Anterior cingulate cortex (tissue), 58 donors: ENCODE measurements around the gene PDGFD.
"Not testable (repeated sequence)": the region's sequence is repeated elsewhere in the genome, so short reads cannot be mapped to it uniquely, and the experiment has no call there.

Source experiments
- DNase-seq, 58 donors: peaks; one replicate each; lab custom pipeline; 2025; lab: John Stamatoyannopoulos, UW

The PDGFD gene

DNA sequence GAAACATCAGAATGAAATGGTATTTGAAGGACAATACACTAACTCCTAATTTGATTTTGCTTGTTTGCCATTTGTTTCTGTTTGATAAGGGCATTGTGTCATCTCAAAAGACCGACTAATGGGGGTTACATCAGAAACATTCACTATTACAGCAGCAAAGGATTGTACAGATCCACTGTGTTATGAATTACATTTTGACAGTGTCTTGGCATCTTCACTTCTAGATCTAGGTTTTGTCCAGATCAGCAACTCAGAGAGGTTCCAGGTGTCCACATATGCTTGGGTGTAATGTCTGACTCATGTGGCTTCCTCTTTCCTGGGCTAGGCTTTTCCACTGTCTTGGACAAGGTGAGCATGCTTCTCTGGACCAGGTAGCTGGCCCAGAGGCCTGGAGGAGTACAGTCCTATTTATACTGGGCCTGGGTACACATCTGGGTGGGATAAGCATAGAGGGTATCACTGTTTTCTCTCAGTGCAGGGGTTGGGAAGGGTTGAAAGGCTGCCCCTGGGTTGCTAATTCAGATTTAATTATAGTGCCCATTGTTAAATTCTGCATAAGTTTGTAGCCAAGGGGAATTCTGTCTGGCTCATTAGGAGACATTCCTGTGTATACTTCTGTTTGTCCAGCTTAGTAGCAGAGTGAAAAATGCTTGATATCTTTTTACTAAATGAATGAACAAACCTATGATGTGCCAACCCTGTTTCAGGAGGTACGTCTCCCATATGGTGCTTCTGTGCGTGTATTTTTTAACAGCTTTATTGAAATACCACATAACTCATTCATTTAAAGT, 103.7 kb downstream of the PDGFD start:
- no peak for DNase-seq

DNA sequence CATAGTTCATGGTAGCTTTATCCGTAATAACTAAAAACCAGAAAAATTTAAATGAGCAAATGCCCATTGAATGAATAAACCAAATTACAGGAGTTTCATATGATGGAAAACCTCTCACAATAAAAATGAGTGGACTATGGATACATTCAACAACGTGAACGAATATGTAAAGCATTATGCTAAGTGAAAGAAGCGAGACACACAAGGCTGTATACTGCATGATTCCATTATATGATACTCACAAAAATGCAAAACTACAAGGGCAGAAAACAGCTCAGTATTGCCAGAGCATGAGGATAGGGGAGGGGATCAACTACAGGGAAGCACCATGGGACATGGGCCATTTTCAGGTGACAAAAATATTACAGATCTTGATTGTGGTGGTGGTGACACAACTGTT, 105.3 kb downstream of the PDGFD start:
- no peak for DNase-seq

DNA sequence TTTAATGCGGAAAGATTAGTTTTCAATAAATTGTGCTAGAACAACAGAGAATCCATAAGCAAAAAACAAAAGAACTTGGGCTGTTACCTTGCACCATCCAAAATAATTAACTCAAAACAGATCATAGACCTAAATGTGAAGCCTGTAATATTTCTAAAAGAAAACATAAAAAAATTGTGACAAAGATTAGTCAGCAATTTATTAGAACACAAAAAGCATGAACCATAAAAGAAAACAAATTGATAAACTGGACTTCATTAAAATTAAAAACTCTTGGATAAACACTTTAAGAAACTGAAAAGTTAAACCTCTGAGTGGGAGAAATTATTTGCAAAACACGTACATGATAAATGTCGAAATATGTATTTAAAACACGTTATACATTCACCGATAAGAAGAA, 106.0 kb downstream of the PDGFD start:
- no peak for DNase-seq

DNA sequence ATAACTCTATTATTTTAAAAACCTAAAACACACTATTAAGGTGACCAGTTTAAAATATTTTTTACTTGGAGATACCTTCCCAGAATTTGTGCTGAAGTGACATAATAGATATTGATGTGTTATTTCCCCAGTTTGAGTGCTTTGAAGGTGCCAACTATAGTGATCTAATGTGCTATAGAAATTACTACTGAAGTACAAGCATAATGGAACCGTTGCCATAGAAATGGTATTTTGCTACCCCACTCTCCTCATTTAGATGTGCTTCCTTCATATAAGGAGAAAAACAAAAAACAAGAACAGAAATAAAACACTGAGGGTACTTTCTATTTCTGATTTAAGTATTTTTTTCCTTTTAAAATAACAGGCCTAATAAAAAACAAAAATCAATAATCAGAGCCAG, 108.4 kb downstream of the PDGFD start:
- no peak for DNase-seq

DNA sequence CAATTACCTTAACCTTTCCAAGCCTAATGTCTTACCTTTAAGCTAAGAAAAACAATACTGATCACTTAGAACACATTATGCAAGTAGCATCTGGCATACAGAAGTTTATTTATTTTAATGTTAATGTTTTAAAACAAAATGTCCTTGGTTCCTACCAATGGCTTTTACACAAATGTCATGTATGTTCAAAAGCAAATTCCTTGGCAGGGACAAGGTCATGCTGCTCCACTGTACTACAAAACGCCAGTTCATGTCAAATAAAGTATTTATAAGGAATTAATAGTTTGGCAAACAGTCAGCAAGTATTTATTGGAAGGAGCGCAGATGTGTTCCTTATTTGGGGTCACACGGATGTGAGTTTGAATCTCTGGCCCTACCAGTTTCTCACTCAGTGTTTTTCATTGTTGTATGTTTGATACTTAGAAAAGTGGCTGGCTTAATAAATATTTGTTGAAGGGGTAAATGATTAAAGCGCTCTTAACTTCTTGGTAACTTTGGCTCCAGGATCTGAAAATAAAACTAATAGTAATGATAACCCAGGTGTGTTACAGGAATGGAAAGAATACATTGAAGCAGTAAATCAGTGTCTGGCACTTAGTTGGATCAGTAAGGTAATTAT, 108.9 kb downstream of the PDGFD start:
- DNase-seq: no peak

DNA sequence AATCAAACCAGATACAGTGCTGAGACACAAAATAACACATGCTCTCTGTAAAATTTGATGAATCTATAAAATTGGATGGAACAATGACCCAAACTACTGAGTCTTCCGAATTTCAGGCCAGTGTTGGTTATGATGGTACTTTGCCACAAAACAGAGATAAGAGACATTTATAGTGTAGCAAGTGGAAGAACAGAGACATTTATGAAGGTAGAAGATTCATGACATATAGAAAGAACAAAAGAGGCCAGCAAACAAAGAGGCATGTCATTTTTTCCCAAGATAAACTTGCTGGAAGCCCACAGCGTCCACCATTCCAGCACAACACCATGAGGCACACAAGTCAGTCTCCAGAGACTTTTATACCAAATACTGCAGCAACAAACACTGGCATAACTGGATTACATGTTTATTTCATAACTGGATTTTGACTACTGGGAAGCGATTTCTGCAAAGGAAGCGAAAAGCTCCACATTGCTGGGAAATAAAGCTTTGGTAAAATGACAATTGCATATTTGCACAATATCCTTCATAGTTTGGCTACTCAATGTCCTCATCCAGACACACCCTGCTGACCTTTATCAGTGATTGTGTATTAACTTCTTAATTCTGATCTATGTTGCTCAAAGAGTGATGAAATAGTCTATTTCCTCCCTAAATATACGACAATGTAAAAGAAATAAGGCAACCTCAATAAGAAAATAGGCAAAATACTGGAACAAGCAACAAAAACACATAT, 110.0 kb downstream of the PDGFD start:
- no peak for DNase-seq

DNA sequence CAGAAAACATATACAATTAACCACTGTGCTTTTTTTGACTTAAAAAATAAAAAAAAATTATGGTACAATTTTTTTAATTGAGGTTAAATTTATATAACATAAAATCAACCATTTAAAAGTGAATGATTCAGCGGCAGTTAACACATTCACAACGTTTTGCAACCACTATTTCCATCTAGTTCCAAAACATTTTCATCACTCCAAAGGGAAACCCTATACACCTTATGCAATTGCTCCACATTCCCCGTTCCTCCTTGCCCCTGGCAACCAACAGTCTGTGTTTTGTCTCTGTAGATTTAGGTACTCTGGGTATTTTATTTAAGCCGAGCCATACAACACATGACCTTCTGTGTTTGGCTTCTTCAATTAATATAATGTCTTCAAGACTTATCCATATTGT, 112.2 kb downstream of the PDGFD start:
- DNase-seq: no peak

DNA sequence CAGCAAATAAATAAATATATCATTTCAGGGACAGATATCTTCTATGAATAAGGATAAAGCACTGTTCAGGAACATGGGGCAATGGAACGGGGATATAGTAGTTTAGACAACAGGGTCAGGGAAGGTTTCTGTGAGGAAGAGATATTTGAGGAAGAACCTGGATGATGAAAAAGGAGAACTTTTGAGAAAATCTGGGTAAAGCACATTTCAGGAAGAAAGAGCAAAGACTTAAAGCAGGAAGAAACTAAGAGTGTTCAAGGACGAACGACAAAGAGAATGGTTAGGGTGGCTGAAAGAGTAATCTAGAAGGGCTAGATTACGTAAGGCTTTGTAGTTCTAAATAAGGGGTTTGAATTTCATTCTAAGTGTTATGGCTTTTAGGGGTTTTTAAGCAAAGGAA, 114.8 kb downstream of the PDGFD start:
- no peak for DNase-seq

DNA sequence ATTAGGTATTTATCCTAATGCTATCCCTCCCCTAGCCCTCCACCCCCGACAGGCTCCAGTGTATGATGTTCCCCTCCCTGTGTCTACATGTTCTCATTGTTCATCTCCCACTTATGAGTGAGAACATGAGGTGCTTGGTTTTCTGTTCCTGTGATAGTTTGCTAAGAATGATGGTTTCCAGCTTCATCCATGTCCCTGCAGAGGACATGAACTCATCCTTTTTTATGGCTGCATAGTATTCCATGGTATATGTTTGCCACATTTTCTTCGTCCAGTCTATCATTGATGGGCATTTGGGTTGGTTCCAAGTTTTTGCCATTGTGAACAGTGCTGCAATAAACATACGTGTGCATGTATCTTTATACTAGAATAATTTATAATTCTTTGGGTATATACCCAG, 117.1 kb downstream of the PDGFD start:
- DNase-seq: not testable (repeated sequence)

DNA sequence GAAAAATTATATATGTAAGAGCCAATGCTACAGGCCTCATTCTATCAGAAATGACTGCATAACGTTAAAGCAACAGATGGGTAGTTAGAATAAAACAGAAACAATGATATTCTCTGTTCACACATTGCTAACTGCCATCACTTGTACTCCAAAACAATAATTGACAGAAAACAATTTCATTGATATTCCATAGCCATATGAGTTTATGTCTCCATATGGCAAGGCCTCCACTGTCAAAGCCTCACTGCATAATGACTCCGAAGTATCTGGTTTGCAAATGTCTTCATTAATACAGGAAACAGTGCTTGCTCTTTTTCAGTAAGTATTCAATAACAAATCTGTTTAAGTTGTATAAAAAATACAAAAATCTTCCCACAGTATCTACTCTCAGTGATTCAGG, 117.6 kb downstream of the PDGFD start:
- DNase-seq: no peak

DNA sequence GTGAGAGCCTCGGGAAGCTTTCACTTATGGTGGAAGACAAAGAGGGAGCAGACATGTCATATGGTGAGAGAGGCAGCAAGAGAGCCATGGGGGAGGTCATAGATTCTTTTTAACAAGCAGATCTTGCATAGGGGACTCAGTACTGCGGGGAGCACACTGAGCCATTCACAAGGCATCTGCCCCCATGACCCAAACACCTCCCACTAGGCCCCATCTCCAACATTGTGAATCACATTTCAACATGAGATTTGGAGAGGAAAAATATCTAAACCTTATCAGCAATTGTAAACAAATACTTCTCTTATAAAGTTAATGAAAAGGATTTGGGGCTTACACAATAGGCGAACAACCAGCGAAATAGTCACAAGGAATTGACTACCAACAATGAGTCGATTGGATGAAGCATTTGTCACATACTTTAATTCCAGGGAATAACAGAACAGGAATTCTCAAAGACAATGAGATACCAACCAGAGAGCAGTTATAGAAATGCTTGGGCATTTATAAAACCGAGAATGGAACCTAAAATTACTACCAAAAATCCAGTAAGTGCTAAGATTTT, 120.2 kb downstream of the PDGFD start:
- DNase-seq: no peak

DNA sequence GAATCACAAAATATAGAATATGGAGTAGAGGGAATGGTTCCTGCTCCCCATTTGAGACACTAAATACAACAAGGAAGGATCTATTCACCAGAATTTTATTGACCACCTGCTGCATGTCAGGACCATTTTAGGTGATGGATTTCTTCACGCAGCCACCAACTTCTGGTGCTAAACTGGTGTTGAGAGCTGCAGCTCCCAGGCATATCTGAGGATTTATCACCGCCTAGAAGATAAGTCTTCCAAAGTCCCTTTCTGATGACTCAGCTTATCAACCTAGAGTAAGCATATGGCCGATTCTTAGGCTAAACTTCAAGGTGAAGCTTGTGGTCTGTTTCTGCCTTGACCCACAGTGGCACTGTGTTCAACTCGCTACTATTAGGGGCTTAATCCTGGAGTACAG, 120.8 kb downstream of the PDGFD start:
- no peak for DNase-seq

DNA sequence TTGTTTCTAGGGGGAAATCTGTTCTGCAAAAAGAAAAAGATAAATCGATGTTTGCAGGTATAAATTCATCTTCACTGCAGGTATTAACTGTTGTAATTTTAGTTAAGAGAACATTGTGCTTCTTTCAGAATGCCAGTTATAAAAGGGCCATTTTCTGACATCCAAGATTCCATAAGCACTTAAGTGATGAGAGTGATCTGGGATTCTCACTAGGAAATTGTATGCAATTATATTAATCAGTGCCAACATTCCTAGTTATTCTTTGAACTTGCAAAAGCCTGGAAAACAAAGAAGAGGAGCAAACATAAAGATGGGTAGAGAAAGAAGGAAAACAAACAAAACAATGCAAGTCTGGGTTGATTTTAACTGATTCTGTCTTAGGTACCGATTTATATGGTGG, 122.2 kb downstream of the PDGFD start:
- no peak for DNase-seq

DNA sequence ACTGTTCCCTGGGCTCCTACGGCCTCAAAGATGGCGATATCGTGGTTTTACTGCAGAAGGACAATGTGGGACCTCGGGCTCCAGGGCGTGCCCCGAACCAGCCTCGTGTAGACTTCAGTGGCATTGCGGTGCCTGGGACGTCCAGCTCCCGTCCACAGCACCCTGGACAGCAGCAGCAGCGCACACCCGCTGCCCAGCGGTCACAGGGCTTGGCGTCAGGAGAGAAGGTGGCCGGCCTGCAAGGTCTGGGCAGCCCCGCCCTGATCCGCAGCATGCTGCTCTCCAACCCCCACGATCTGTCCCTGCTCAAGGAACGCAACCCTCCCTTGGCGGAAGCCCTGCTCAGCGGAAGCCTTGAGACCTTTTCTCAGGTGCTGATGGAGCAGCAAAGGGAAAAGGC, 127.0 kb downstream of the PDGFD start:
- no peak for DNase-seq

DNA sequence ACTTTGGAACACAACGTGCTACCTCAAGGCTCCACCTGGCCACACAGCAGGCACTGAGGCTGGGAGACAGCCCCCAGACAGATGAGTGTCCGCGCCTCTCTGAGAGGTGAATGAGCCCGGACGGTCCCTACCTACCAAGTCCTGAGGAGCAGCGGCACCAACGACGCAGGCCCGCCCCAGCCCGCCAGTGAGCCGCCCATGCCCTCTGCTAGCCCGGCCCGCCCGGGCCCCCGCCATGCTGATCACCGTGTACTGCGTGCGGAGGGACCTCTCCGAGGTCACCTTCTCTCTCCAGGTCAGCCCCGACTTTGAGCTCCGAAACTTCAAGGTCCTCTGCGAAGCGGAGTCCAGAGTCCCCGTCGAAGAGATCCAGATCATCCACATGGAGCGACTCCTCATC, 127.4 kb downstream of the PDGFD start, which contains the start of gene DDI1:
DDI1 (plus strand) TSS at position 53 of the 400 bp plus-strand sequence; CDS start at position 236, 183 bp downstream.
- no peak for DNase-seq

DNA sequence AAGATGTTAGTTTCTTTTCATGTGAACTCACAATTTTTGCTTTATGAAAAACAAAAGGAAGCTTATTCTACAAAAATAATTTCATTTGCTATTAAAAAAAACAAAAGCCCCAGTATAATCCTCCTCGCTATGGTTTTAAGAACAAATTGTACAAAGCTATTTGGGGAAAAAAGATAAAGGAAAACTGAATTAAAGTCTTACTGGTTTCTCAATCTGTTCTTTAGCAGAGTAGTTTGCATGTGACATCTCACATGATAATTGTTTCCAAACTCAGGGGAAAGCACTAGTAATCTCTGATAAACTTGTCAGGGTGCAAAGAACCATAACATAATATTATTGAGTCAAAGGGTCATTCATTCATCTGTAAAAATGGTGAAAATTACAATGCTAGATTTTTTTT, 130.4 kb downstream of the PDGFD start:
- no peak for DNase-seq

DNA sequence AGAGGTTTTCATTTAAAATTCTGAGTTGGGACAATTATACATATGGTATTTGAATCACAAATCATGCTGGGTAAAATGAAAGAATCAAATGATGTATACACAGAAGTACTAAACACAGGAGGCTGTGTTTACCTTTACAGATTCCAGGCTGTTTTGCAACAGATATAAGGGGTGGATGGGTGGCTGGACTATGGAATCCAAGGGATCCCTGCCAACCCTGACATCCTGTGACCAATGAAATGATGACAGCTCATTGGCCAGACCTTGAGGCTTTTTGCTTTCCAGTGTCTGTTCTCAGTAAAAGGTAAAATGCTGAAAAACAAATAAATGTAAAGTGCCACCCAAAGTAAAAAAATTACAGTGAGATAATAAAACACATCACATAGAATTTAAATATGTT, 130.8 kb downstream of the PDGFD start:
- DNase-seq: no peak

DNA sequence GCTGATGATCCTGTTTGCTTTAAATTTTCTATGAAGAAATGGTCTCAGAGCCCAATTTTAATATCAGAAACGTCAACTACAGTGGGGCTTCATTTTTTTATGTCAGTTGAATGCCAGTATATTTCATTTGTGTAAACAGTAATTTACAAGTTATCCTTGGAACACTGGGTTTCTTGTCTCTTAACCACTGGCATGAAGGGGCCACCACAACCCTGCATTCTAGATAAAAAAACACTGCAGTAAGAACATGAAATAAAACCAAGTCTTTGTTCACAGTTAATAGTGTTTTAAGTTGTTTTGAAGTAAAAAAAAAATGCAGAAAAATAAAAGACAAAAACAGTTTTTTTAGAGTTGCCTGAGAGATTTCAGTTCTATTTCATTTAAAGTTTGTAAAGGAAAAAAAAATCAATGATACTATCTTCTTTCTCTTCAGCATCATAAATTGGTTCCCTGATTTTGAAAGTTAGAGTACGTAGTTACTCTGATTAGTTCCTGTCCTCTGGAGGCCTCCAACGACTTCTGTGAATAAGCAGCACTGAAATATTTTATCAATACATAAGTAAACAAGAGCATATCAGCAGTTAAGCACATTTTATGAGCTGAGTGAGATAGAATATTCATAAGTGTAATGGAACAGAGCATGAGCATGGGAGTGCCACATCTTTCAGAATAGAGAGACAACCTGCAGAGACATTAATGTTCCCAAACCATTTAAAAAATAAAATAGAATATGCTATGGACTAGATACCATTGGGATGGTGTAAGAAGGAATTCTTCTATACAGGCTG, 135.3 kb downstream of the PDGFD start:
- DNase-seq: no peak

DNA sequence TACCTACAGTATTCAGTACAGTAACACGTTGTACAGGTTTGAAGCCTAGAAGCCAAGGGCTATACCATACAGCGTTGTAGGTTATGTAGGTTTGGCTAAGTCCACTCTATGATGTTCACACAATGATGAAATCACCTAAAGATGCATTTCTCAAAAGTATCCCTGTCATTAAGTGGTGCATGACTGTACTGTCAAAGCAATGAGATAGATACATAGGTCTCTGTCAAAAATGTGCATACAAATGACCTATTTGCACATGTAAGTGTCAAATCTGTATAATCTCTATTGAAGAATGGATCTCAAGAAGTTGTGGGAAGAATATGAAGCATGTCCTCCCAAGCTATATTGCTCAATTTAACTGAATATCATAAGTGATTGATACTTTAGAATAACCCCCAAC, 139.4 kb downstream of the PDGFD start:
- DNase-seq: no peak

DNA sequence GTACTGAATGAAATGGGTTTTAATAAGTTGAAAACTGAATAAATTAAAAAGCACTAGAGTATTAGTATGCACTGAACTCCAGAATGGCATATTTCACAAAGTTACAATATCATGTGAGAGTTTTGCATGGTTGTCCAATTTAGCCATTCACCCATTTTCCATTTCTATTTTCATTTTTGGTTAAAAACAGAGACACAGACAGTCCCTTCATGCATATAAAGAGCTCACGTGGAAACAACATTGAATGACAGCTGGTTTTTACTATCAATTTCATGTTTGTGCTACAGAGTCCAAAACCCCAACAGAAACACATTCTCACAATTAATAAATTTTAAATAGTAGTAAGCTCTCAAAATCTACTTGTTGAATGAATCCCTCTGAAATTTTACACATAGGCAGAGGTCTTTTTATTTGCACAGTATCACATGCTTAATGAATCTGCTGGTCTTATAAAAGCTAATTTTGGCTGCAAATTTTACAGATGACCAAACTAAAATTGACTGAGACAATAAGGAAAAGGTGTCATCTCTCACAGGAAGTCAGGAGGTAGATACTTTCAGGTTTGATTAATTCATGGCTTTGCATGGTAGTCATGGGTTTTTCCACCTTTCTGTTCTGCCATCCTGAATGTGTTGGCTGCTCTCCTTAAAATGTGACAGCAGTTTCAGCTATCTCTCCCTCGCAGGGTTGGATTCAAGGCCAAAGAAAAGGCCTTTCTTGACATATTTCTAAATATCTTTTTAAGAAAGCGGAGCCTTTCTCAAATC, 148.1 kb downstream of the PDGFD start:
- DNase-seq: no peak
